ENCODE data around the gene KLHL10.

KLHL10 gene

GRCh38 chr17:41895617-41896016, 58.0 kb downstream of the KLHL10 start:
- no peak overlapping the region for H3K27ac ChIP-seq (ENCODE audit: low read depth, low read length)
- no peaks in the 10 kb centered on the region for H3K9me3 ChIP-seq (ENCODE audit: control insufficient read depth in 1 of 2, low read length in 2 of 2)
- no peaks in the 10 kb centered on the region for H3K4me1 ChIP-seq (ENCODE audit: control insufficient read depth in 1 of 2, insufficient read depth in 2 of 2, low read length in 2 of 2)
- peaks cover 45 to 91% of the 10 kb centered on the region in 2 donors for H3K36me3 ChIP-seq (ENCODE audit: control insufficient read depth in 1 of 2, insufficient read depth in 2 of 2, low read length in 2 of 2)
- H3K27me3 ChIP-seq (ENCODE audit: control insufficient read depth in 1 of 2, insufficient read depth in 2 of 2, low read length in 2 of 2), result no peaks in the 10 kb centered on the region
- no peak overlapping the region for H3K4me3 ChIP-seq (ENCODE audit: low read depth in 1 of 2, low read length in 2 of 2)
- H3K9ac ChIP-seq (ENCODE audit: low read depth in 1 of 2, low read length in 2 of 2), result no peak overlapping the region

- no peaks in the 10 kb centered on the region for H3K9me3 ChIP-seq (ENCODE audit: control insufficient read depth in 1 of 2, low read length in 2 of 2)
- H3K36me3 ChIP-seq (ENCODE audit: control insufficient read depth in 1 of 2, insufficient read depth in 2 of 2, low read length in 2 of 2), result peaks cover 51 to 93% of the 10 kb centered on the region in 2 donors
- H3K27ac ChIP-seq (ENCODE audit: low read depth, low read length), result no peak overlapping the region
- H3K27me3 ChIP-seq (ENCODE audit: control insufficient read depth in 1 of 2, insufficient read depth in 2 of 2, low read length in 2 of 2), result no peaks in the 10 kb centered on the region
- no peak overlapping the region for H3K9ac ChIP-seq (ENCODE audit: low read depth in 1 of 2, low read length in 2 of 2)
- H3K4me1 ChIP-seq (ENCODE audit: control insufficient read depth in 1 of 2, insufficient read depth in 2 of 2, low read length in 2 of 2), result no peaks in the 10 kb centered on the region
- no peak overlapping the region for H3K4me3 ChIP-seq (ENCODE audit: low read depth in 1 of 2, low read length in 2 of 2)
Observed at GRCh38 chr17:41896726-41897125, 59.1 kb downstream of the KLHL10 start.
